Measurements from ENCODE around the gene SOWAHB.

Gene SOWAHB

GRCh38 chr4:76850010-76850441 is 47.9 kb downstream of the SOWAHB start:
- peak; percentile 92 for DNase-seq (ENCODE audit: low read depth)
